ENCODE measurements around the gene TMEM212.

GRCh38 chr3:171837698-171838097 lies 5.5 kb upstream of the TMEM212 start:
- TF ChIP-seq, protein P1, sequence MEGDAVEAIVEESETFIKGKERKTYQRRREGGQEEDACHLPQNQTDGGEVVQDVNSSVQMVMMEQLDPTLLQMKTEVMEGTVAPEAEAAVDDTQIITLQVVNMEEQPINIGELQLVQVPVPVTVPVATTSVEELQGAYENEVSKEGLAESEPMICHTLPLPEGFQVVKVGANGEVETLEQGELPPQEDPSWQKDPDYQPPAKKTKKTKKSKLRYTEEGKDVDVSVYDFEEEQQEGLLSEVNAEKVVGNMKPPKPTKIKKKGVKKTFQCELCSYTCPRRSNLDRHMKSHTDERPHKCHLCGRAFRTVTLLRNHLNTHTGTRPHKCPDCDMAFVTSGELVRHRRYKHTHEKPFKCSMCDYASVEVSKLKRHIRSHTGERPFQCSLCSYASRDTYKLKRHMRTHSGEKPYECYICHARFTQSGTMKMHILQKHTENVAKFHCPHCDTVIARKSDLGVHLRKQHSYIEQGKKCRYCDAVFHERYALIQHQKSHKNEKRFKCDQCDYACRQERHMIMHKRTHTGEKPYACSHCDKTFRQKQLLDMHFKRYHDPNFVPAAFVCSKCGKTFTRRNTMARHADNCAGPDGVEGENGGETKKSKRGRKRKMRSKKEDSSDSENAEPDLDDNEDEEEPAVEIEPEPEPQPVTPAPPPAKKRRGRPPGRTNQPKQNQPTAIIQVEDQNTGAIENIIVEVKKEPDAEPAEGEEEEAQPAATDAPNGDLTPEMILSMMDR (IDR thresholded peaks at IDR 0.05; ENCODE audit: low read depth, low read length) = no peak
- no peak for TF ChIP-seq MYC (IDR thresholded peaks at IDR 0.05; ENCODE audit: low read depth, low read length)
- TF ChIP-seq POLR2A (IDR thresholded peaks at IDR 0.05; ENCODE audit: extremely low read depth, insufficient read length) = no peak

Measured in NB4 (cell line).